Glutamatergic neuron (in vitro differentiated cells): ENCODE measurements around the gene LAMC3. TPM values are rescaled to one million over a fixed set of nuclear protein-coding genes. Genes with fewer than 3 reads are reported as not detected.

Source experiments
- DNase-seq: peaks from one replicate; pipeline ENCODE4 v3.0.0; 2022
- H3K27ac Mint-ChIP-seq: one replicate; pipeline ENCODE4 v1.8.0; 2020; ENCODE audit warnings: mild to moderate bottlenecking, mixed read lengths, inconsistent platforms; ENCODE audit not compliant: unreplicated experiment
- H3K27me3 Mint-ChIP-seq: one replicate; pipeline ENCODE4 v1.8.0; 2020; ENCODE audit warnings: mild to moderate bottlenecking, moderate library complexity, mixed read lengths, inconsistent platforms; ENCODE audit not compliant: unreplicated experiment
- H3K36me3 Mint-ChIP-seq: one replicate; pipeline ENCODE4 v1.8.0; 2020; ENCODE audit warnings: mild to moderate bottlenecking, mixed read lengths, inconsistent platforms; ENCODE audit not compliant: unreplicated experiment
- H3K4me1 Mint-ChIP-seq: one replicate; pipeline ENCODE4 v1.8.0; 2020; ENCODE audit warnings: mild to moderate bottlenecking, low read depth, mixed read lengths, inconsistent platforms; ENCODE audit not compliant: unreplicated experiment
- H3K4me3 Mint-ChIP-seq: one replicate; pipeline ENCODE4 v1.8.0; 2020; ENCODE audit warnings: mild to moderate bottlenecking, mixed read lengths, inconsistent platforms; ENCODE audit not compliant: unreplicated experiment
- H3K9me3 Mint-ChIP-seq: one replicate; pipeline ENCODE4 v1.8.0; 2020; ENCODE audit warnings: mild to moderate bottlenecking, moderate library complexity, mixed read lengths, inconsistent platforms; ENCODE audit not compliant: unreplicated experiment
- total RNA-seq: library from RNA; stranded (reverse); fragmentation: NEBNext Ultra II Directional; extraction: Animal tissue kit (Norgen Biotek cat#: 25700); gene quantifications from one replicate; pipeline ENCODE4 v1.2.1, GENCODE V29; 2021; ENCODE audit not compliant: unreplicated experiment
- TF ChIP-seq, protein P1 (sequence below): fragments of 200-600 bp; sonication (generic); IDR thresholded peaks from one replicate; pipeline ENCODE4 v1.5.0; 2021; ENCODE audit not compliant: partially characterized antibody, unreplicated experiment

LAMC3 gene
- total RNA-seq, 1 donor from 2014 or later: 0.17 TPM

DNA sequence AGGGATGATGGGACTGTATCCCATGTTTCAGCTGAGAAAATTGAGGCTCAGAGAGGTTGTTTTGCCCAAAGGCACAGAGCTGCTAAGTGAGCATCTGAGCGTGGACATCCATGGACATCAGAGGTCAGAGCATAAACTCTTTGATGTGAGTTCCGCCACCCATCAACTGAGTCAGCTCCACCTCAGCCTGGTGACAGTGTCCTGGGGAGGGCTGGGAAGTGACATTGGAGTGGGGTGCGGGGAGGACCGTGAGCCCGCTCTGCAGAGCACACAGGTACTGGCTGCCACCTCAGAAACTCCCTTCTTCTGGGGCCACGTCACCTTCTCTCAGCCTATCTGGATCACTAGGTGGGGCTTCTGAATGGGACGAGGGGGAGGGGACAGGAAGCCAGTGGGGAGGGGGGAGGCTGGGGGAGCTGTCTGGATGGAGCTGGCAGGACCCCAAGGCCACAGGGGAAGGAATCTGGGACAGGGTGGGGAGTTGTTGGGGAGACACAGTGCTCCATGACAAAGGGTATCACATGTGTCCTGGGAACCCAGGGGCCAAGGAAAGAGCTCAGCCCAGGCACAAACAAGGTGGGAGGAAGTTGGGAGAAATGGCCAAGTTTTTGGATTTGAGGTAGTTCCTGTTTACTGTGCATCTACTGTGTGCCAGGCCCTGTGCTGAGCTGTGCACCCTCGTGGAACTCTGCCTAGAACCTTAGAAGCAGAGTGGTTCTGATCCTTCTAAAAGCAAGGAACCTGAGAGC is 2.5 kb downstream of the LAMC3 start:
- no peaks in the 10 kb centered on the region for H3K36me3 Mint-ChIP-seq
- DNase-seq: no peak
- peaks cover 9% of the 10 kb centered on the region for H3K27me3 Mint-ChIP-seq
- TF ChIP-seq, protein P1, sequence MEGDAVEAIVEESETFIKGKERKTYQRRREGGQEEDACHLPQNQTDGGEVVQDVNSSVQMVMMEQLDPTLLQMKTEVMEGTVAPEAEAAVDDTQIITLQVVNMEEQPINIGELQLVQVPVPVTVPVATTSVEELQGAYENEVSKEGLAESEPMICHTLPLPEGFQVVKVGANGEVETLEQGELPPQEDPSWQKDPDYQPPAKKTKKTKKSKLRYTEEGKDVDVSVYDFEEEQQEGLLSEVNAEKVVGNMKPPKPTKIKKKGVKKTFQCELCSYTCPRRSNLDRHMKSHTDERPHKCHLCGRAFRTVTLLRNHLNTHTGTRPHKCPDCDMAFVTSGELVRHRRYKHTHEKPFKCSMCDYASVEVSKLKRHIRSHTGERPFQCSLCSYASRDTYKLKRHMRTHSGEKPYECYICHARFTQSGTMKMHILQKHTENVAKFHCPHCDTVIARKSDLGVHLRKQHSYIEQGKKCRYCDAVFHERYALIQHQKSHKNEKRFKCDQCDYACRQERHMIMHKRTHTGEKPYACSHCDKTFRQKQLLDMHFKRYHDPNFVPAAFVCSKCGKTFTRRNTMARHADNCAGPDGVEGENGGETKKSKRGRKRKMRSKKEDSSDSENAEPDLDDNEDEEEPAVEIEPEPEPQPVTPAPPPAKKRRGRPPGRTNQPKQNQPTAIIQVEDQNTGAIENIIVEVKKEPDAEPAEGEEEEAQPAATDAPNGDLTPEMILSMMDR: no peak
- H3K27ac Mint-ChIP-seq: no peak overlapping the region
- H3K4me3 Mint-ChIP-seq: no peak overlapping the region
- H3K4me1 Mint-ChIP-seq: no peaks in the 10 kb centered on the region
- peaks cover 4% of the 10 kb centered on the region for H3K9me3 Mint-ChIP-seq

- no peak overlapping the region for H3K27ac Mint-ChIP-seq
- DNase-seq: no peak
- peaks cover 6% of the 10 kb centered on the region for H3K27me3 Mint-ChIP-seq
- no peak overlapping the region for H3K4me3 Mint-ChIP-seq
- no peaks in the 10 kb centered on the region for H3K36me3 Mint-ChIP-seq
- TF ChIP-seq, protein P1: no peak
- no peaks in the 10 kb centered on the region for H3K4me1 Mint-ChIP-seq
- H3K9me3 Mint-ChIP-seq: peaks cover 4% of the 10 kb centered on the region
Observed at GRCh38 chr9:131012023-131012334, 3.0 kb downstream of the LAMC3 start.

- peaks cover 6% of the 10 kb centered on the region for H3K27me3 Mint-ChIP-seq
- H3K27ac Mint-ChIP-seq: no peak overlapping the region
- H3K9me3 Mint-ChIP-seq: peaks cover 5% of the 10 kb centered on the region
- H3K36me3 Mint-ChIP-seq: no peaks in the 10 kb centered on the region
- TF ChIP-seq, protein P1: no peak
- DNase-seq: no peak
- no peaks in the 10 kb centered on the region for H3K4me1 Mint-ChIP-seq
- H3K4me3 Mint-ChIP-seq: no peak overlapping the region
Observed at GRCh38 chr9:131012396-131012917, 3.5 kb downstream of the LAMC3 start.

DNA sequence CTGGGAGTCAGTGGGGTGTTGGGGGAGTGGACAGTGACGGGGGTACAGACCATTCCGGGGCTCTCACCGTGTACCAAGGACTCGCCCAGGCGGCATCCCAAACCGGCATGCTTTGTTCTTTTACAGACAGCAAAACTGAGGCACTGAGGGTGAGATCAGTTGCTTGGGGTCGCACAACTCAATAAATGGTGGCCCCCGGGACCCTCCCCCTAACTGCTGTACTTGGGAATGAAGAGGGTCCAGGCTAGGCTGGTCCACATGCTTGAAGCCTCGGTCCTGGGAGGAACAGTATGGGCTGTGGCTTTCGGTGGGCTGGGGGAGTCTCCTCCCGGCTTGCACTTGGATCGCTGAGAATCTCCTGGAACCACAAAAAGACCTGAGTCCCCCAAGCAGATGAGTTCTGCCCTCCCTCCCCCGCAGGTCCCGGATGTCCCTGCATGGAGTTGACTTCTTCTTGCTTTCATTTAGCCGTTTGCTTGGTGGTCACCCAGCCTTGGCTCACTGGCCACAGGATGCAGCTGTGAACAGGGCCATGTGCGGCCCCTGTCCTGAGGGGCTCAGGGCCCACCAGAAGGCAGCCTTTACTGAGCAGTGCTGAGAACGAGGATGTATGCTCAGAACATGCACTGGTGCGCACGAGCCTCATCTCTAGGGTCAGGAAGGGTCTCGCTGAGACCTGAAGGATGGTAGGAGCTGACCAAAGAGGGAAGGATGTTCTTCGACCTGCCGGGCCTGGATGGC is 4.2 kb downstream of the LAMC3 start:
- no peak for DNase-seq
- Mint-ChIP-seq H3K9me3 (peaks cover 5% of the 10 kb centered on the region), H3K4me1 (no peaks in the 10 kb centered on the region), H3K36me3 (no peaks in the 10 kb centered on the region), H3K27me3 (peaks cover 6% of the 10 kb centered on the region), H3K27ac (no peak overlapping the region), H3K4me3 (no peak overlapping the region)
- TF ChIP-seq, protein P1: no peak
